Measurements from ENCODE around the gene GRIP2. TPM values are rescaled to one million over a fixed set of nuclear protein-coding genes. Genes with fewer than 3 reads are reported as not detected.

GRIP2 gene
- total and polyA plus RNA-seq, 2 of the 4 experiments (the other 2 are of a cell fraction), result 0.05 TPM; not detected in 1

GRCh38 chr3:14562121-14562890 is 22.2 kb upstream of the GRIP2 start:
- in situ Hi-C loops (cut with MboI; ENCODE audit: low sequenced_read_pairs), result loop anchor here (25.0 kb wide), 1 partner anchor 675 kb away; the partner anchor contains the start of gene WNT7A

More at GRCh38 chr3:14562121-14562890, 22.2 kb upstream of the GRIP2 start:
- POLR2A ChIA-PET (ENCODE audit: unreplicated experiment), result no interaction called here
- no peak overlapping the region for H4K91ac ChIP-seq (ENCODE audit: insufficient read depth, low read depth, low read length)
- no peak overlapping the region for H3K56ac ChIP-seq (ENCODE audit: extremely low read depth, insufficient read depth, low read length)
- peak; percentile 69 for DNase-seq
- H3K23ac ChIP-seq (ENCODE audit: low read depth, low read length), result no peak overlapping the region
- TF ChIP-seq RFX5 (IDR thresholded peaks at IDR 0.05; ENCODE audit: low read depth, low read length), result no peak
- TF ChIP-seq FOS (IDR thresholded peaks at IDR 0.05; ENCODE audit: low read depth, low read length), result no peak
- TF ChIP-seq MAZ (IDR thresholded peaks at IDR 0.05; ENCODE audit: borderline replicate concordance, low read depth, low read length), result no peak
- no peak for TF ChIP-seq POLR2A (IDR thresholded peaks at IDR 0.05; ENCODE audit: low read depth, low read length)
- TF ChIP-seq MAFK (IDR thresholded peaks at IDR 0.05; ENCODE audit: low read depth, low read length), result no peak
- TF ChIP-seq NFE2L2 (IDR thresholded peaks at IDR 0.05; ENCODE audit: low read depth, low read length), result no peak
- TF ChIP-seq, protein P1, sequence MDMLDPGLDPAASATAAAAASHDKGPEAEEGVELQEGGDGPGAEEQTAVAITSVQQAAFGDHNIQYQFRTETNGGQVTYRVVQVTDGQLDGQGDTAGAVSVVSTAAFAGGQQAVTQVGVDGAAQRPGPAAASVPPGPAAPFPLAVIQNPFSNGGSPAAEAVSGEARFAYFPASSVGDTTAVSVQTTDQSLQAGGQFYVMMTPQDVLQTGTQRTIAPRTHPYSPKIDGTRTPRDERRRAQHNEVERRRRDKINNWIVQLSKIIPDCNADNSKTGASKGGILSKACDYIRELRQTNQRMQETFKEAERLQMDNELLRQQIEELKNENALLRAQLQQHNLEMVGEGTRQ (IDR thresholded peaks at IDR 0.05; ENCODE audit: low read depth, low read length), result no peak
- TF ChIP-seq BHLHE40 (IDR thresholded peaks at IDR 0.05; ENCODE audit: low read depth, low read length), result peak; percentile 8; the same call in 1 of the 2 replicates
- TF ChIP-seq RAD21 (IDR thresholded peaks at IDR 0.05; ENCODE audit: low read length), result no peak
- no peak for TF ChIP-seq SMC3 (IDR thresholded peaks at IDR 0.05; ENCODE audit: low read depth, low read length)
- TF ChIP-seq CEBPB (IDR thresholded peaks at IDR 0.05; ENCODE audit: low read depth, low read length), result peak; percentile 38; the same call in 1 of the 2 replicates
- TF ChIP-seq RCOR1 (IDR thresholded peaks at IDR 0.05; ENCODE audit: insufficient replicate concordance, low read length), result no peak
- TF ChIP-seq, protein P2, sequence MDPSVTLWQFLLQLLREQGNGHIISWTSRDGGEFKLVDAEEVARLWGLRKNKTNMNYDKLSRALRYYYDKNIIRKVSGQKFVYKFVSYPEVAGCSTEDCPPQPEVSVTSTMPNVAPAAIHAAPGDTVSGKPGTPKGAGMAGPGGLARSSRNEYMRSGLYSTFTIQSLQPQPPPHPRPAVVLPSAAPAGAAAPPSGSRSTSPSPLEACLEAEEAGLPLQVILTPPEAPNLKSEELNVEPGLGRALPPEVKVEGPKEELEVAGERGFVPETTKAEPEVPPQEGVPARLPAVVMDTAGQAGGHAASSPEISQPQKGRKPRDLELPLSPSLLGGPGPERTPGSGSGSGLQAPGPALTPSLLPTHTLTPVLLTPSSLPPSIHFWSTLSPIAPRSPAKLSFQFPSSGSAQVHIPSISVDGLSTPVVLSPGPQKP (IDR thresholded peaks at IDR 0.05; ENCODE audit: borderline replicate concordance, low read depth, low read length), result no peak
- no peak for TF ChIP-seq CTCF (conservative IDR thresholded peaks at IDR 0.05; ENCODE audit: low read depth, low read length)
- H4K5ac ChIP-seq (ENCODE audit: low read depth, low read length), result no peak overlapping the region
- no peak overlapping the region for H2AK5ac ChIP-seq (ENCODE audit: low read depth, low read length)
- no peak overlapping the region for H2AFZ ChIP-seq (replicated peaks; ENCODE audit: low read length, poor library complexity)
- no peak overlapping the region for H2AK9ac ChIP-seq (replicated peaks; ENCODE audit: low read depth, low read length, poor library complexity)
- no peak overlapping the region for H2BK15ac ChIP-seq (ENCODE audit: low read depth, low read length)
- H3K14ac ChIP-seq (replicated peaks; ENCODE audit: low read depth, low read length), result no peak overlapping the region
- no peak overlapping the region for H2BK5ac ChIP-seq (ENCODE audit: low read depth, low read length, poor library complexity, severe bottlenecking)
- H3K9me1 ChIP-seq (ENCODE audit: insufficient read depth, low read length), result no peaks in the 10 kb centered on the region
- intact Hi-C loops (cut with micrococcal nuclease), result no loop called here
- no peak overlapping the region for H4K8ac ChIP-seq (ENCODE audit: low read depth in 2 of 2, low read length in 2 of 2)
- no peaks in the 10 kb centered on the region for H4K20me1 ChIP-seq (ENCODE audit: insufficient read depth, low read length)
- no peaks in the 10 kb centered on the region for H3K79me1 ChIP-seq (ENCODE audit: low read depth in 1 of 2, low read length in 2 of 2)
- H3K4me1 ChIP-seq (ENCODE audit: control insufficient read depth, insufficient read depth, low read length), result no peaks in the 10 kb centered on the region
- H3K27me3 ChIP-seq (ENCODE audit: control insufficient read depth, insufficient read depth, low read length), result peaks cover 43% of the 10 kb centered on the region
- CTCF ChIA-PET, result no interaction called here
- ATAC-seq (ENCODE audit: low read depth), result no peak
- dilution Hi-C loops (cut with HindIII; ENCODE audit: low sequenced_read_pairs, unreplicated experiment), result no loop called here
- H3K27ac ChIP-seq (ENCODE audit: insufficient read depth, low read length), result no peak overlapping the region
- BruUV-seq (replicated peaks), result no TSS peak
- H2BK120ac ChIP-seq (ENCODE audit: low read depth, low read length), result no peak overlapping the region
- H3K36me3 ChIP-seq (ENCODE audit: control insufficient read depth, insufficient read depth, low read length), result no peaks in the 10 kb centered on the region
- no CpG with 5 or more reads among the region's 14 CpGs for WGBS, 2 experiments (ENCODE audit: extremely low coverage in 2 of 2, insufficient read length in 1 of 2)
- no peak overlapping the region for H3K18ac ChIP-seq (ENCODE audit: low read depth, low read length)
- no peak overlapping the region for H3K9ac ChIP-seq (ENCODE audit: low read depth, low read length)
- no peak overlapping the region for H3K4ac ChIP-seq (ENCODE audit: low read depth, low read length)
- no peak overlapping the region for H3K4me3 ChIP-seq (ENCODE audit: insufficient read depth, low read depth, low read length)
- no peaks in the 10 kb centered on the region for H3K9me3 ChIP-seq (ENCODE audit: control insufficient read depth, insufficient read depth, low read length)
- H2BK20ac ChIP-seq (ENCODE audit: low read depth, low read length), result no peak overlapping the region
- H3K4me2 ChIP-seq (ENCODE audit: low read depth, low read length), result no peak overlapping the region

Measured in IMR-90 (cell line).